Lung (tissue), 12 donors: ENCODE data around the gene EIF5AL1. TPM values are rescaled to one million over a fixed set of nuclear protein-coding genes. Genes with fewer than 3 reads are reported as not detected.
"Not testable (repeated sequence)": the region's sequence is repeated elsewhere in the genome, so short reads cannot be mapped to it uniquely, and the experiment has no call there.

Experiments
- ATAC-seq: fragments of 200-7000 bp; cut with Tn5 transposase; one replicate; pipeline ENCODE4 v1.9.1; 2020; ENCODE audit warnings: moderate number of reproducible peaks; ENCODE audit not compliant: insufficient read depth, low FRiP score
- DNase-seq, 3 donors: peaks; one replicate each; pipeline ENCODE4 v3.0.0-alpha.2; 2013 to 2017
- H3K27ac ChIP-seq, 2 donors: one replicate each; pipeline ENCODE4 v1.5.1; 2013; ENCODE audit warnings: mild to moderate bottlenecking in 2 of 2, moderate library complexity in 2 of 2, control low read depth in 1 of 2, inconsistent platforms in 1 of 2, low read depth in 1 of 2, low read length in 1 of 2
- H3K27me3 ChIP-seq, 3 donors: one replicate each; pipeline ENCODE4 v1.5.1; 2013; ENCODE audit warnings: low read length in 2 of 3; ENCODE audit not compliant: control insufficient read depth in 3 of 3, insufficient read depth in 3 of 3
- H3K36me3 ChIP-seq, 4 donors: one replicate each; pipeline ENCODE4 v1.5.1; 2013; ENCODE audit warnings: low read length in 4 of 4, mild to moderate bottlenecking in 1 of 4, moderate library complexity in 1 of 4; ENCODE audit not compliant: control insufficient read depth in 4 of 4, insufficient read depth in 4 of 4
- H3K4me1 ChIP-seq, 5 donors: one replicate each; pipeline ENCODE4 v1.5.1; 2013; ENCODE audit warnings: low read length in 5 of 5, mild to moderate bottlenecking in 2 of 5, moderate library complexity in 1 of 5; ENCODE audit not compliant: control insufficient read depth in 5 of 5, insufficient read depth in 5 of 5
- H3K4me3 ChIP-seq: one replicate; pipeline ENCODE4 v1.5.1; 2013; ENCODE audit warnings: mild to moderate bottlenecking, control low read depth, moderate library complexity
- H3K9ac ChIP-seq, 2 donors: one replicate each; pipeline ENCODE4 v1.5.1; 2013; ENCODE audit warnings: low read length in 2 of 2, control low read depth in 1 of 2; ENCODE audit not compliant: insufficient read depth in 1 of 2
- H3K9me3 ChIP-seq, 4 donors: one replicate each; pipeline ENCODE4 v1.5.1; 2013; ENCODE audit warnings: low read length in 3 of 4, mild to moderate bottlenecking in 1 of 4, moderate library complexity in 1 of 4; ENCODE audit not compliant: control insufficient read depth in 4 of 4, insufficient read depth in 3 of 4
- CTCF ChIP-seq: IDR thresholded peaks from 2 replicates; pipeline ENCODE4 v1.5.1; 2012; ENCODE audit warnings: mild to moderate bottlenecking; ENCODE audit errors: control extremely low read depth, extremely low read depth
- WGBS, 2 donors: extraction: QIAGEN DNeasy Blood & Tissue Kit; methylation state at CpG; one replicate each; pipeline ENCODE4 v1.1.7; 2013; 5-methylcytosine and 5-hydroxymethylcytosine counted together
- polyA plus RNA-seq, 2 donors: library from polyadenylated mRNA; stranded (reverse); fragments of 200-250 nt; gene quantifications; one replicate each; pipeline ENCODE4 v1.2.1, GENCODE V29; 2013
- total RNA-seq, 2 donors: library from RNA; depleted of rRNA in 1 of 2; stranded (reverse); fragments of >200 nt in 1 of 2; gene quantifications; one replicate each; pipeline ENCODE4 v1.2.1, GENCODE V29; 2014 to 2021
- donor health status: control.
- donor health status: control.
- donor health status: Bipolar disorder and iron deficiency.
- donor health status: healthy.
- donor health status: DM: yes; HTN: yes; CAD: no.

EIF5AL1 gene
- total and polyA plus RNA-seq, 4 donors: 0.14 to 0.88 (median 0.69) TPM

- DNase-seq (no peak), ATAC-seq (no peak)
- no peaks in the 10 kb centered on the region for H3K4me1 ChIP-seq
- WGBS, 2 donors: 88 to 94% methylated on average over 6 of the region's 6 CpGs
- no peaks in the 10 kb centered on the region for H3K36me3 ChIP-seq
- H3K9ac ChIP-seq: no peak overlapping the region
- no peak for TF ChIP-seq CTCF
- no peak overlapping the region for H3K27ac ChIP-seq
- H3K9me3 ChIP-seq: no peaks in the 10 kb centered on the region
- H3K27me3 ChIP-seq: peaks cover 0 to 2% (median 0%) of the 10 kb centered on the region in 3 donors
- no peak overlapping the region for H3K4me3 ChIP-seq
Measured at GRCh38 chr10:79498291-79498829, 14.0 kb upstream of the EIF5AL1 start.

- ATAC-seq (no peak), DNase-seq (peak in 2 of 3 donors; percentile 14 to 18)
- TF ChIP-seq CTCF: no peak
- Histone ChIP-seq H3K27me3 (peaks cover 0 to 2% (median 0%) of the 10 kb centered on the region in 3 donors), H3K36me3 (no peaks in the 10 kb centered on the region), H3K9ac (no peak overlapping the region), H3K9me3 (no peaks in the 10 kb centered on the region), H3K27ac (no peak overlapping the region), H3K4me1 (no peaks in the 10 kb centered on the region), H3K4me3 (no peak overlapping the region)
- WGBS, 2 donors: 58 to 69% methylated on average over 7 of the region's 7 CpGs
Measured at GRCh38 chr10:79502561-79503309, 9.6 kb upstream of the EIF5AL1 start.

GRCh38 chr10:79503787-79504186 lies 8.5 kb upstream of the EIF5AL1 start:
- WGBS, 2 donors: 74% methylated on average over 4 of the region's 4 CpGs

DNA sequence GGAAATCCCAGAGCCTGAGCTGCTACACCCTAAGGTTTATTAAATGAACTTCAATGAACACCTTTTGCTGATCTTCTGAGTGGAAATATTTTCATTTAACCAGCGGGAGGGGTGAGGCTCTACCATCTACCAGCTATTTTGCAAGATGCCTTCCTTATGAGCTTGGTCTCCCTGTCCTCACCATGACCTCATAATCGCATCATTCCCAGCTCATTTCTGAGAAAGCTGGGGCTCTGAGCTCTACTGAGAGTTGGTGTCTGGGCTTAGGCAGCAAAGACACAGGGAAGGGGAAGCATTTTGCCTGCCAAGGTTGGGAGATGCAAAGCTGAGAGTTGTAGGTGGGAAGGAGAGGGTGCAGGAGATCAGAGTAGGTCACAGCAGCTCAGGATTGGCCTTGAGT lies 7.8 kb upstream of the EIF5AL1 start:
- DNase-seq, H3K27ac ChIP-seq, H3K9ac ChIP-seq, H3K36me3 ChIP-seq, H3K9me3 ChIP-seq, H3K4me3 ChIP-seq, ATAC-seq, H3K27me3 ChIP-seq, H3K4me1 ChIP-seq: not testable (repeated sequence)
- no CpG with 5 or more reads among the region's 2 CpGs for WGBS, 2 donors

More at GRCh38 chr10:79503787-79504186, 8.5 kb upstream of the EIF5AL1 start:
- DNase-seq, H3K9me3 ChIP-seq, H3K27me3 ChIP-seq, H3K27ac ChIP-seq, H3K4me1 ChIP-seq, ATAC-seq, H3K9ac ChIP-seq, H3K4me3 ChIP-seq, H3K36me3 ChIP-seq: not testable (repeated sequence)

DNA sequence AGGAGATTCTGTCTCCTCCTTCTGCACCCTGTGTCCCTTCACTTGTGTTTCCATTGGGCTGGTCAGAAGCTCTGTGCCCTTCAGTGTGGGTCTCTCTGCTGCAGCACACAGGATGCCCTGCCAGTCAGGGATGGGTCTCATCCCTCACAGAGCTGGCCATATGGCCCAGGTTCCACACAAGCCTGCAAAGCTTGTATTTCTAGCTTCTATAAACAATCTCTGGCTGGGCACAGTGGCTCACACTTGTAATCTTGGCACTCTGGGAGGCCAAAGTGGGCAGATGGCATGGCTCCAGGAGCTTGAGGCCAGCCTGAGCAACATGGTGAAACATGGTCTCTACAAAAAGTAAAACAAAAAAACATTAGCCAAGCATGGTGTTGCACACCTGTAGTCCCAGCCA lies 7.0 kb upstream of the EIF5AL1 start:
- H3K4me1 ChIP-seq, H3K4me3 ChIP-seq, H3K9ac ChIP-seq, H3K27me3 ChIP-seq, H3K9me3 ChIP-seq, H3K27ac ChIP-seq, ATAC-seq, H3K36me3 ChIP-seq, DNase-seq: not testable (repeated sequence)
